Mesenchymal stem cell (in vitro differentiated cells and primary cell): Measurements from ENCODE around the gene STOML1.
A peak's percentile ranks its signal among the peaks of the same experiment; 100 is the strongest.

Experiments used
- DNase-seq: peaks from one replicate; pipeline ENCODE4 v3.0.0-alpha.2; 2013
- H2AFZ ChIP-seq: one replicate; pipeline ENCODE4 v1.6.1; 2013; ENCODE audit warnings: low read depth, mild to moderate bottlenecking, control low read depth, inconsistent platforms, low read length, moderate library complexity
- H2AK5ac ChIP-seq: 2 replicates; pipeline ENCODE4 v1.6.1; 2013; ENCODE audit warnings: low read length, moderate library complexity, mild to moderate bottlenecking, inconsistent platforms; ENCODE audit not compliant: severe bottlenecking
- H2BK120ac ChIP-seq: one replicate; pipeline ENCODE4 v1.6.1; 2013; ENCODE audit warnings: low read depth, mild to moderate bottlenecking, inconsistent platforms, low read length, moderate library complexity
- H2BK12ac ChIP-seq, 2 experiments: one replicate each; pipeline ENCODE4 v1.6.1; 2013; ENCODE audit warnings: inconsistent platforms in 2 of 2, low read length in 2 of 2, mild to moderate bottlenecking in 2 of 2, moderate library complexity in 2 of 2, control low read depth in 1 of 2
- H2BK15ac ChIP-seq: one replicate; pipeline ENCODE4 v1.6.1; 2013; ENCODE audit warnings: mild to moderate bottlenecking, low read depth, inconsistent platforms; ENCODE audit not compliant: poor library complexity, severe bottlenecking
- H2BK5ac ChIP-seq: 2 replicates; pipeline ENCODE4 v1.6.1; 2013; ENCODE audit warnings: low read depth, mild to moderate bottlenecking, low read length, control low read depth, inconsistent platforms; ENCODE audit not compliant: poor library complexity, severe bottlenecking
- H3K14ac ChIP-seq, 2 experiments: one replicate each; pipeline ENCODE4 v1.6.1; 2013; ENCODE audit warnings: inconsistent platforms in 2 of 2, low read length in 2 of 2, control low read depth in 1 of 2, mild to moderate bottlenecking in 1 of 2, moderate library complexity in 1 of 2
- H3K18ac ChIP-seq, 2 experiments: one replicate each; pipeline ENCODE4 v1.6.1; 2013; ENCODE audit warnings: inconsistent platforms in 2 of 2, low read length in 2 of 2, control low read depth in 1 of 2, low read depth in 1 of 2, mild to moderate bottlenecking in 1 of 2
- H3K23ac ChIP-seq, 2 experiments: one replicate each; pipeline ENCODE4 v1.6.1; 2013; ENCODE audit warnings: inconsistent platforms in 2 of 2, low read length in 2 of 2, mild to moderate bottlenecking in 2 of 2, moderate library complexity in 2 of 2, control low read depth in 1 of 2
- H3K27ac ChIP-seq: 2 replicates; pipeline ENCODE4 v1.5.1; 2013; ENCODE audit warnings: mild to moderate bottlenecking, moderate library complexity, low read length, control low read depth, inconsistent platforms; ENCODE audit not compliant: poor library complexity, severe bottlenecking
- H3K27me3 ChIP-seq, 2 experiments: 2 replicates each; pipeline versions ENCODE4 v1.6.1 to v1.7.0; 2013; ENCODE audit warnings: low read length in 2 of 2, mild to moderate bottlenecking in 2 of 2, moderate library complexity in 2 of 2, control low read depth in 1 of 2, inconsistent platforms in 1 of 2; ENCODE audit not compliant: control insufficient read depth in 1 of 2, insufficient read depth in 1 of 2
- H3K36me3 ChIP-seq, 2 experiments: 2 replicates each; pipeline versions ENCODE4 v1.6.1 to v1.7.0; 2013; ENCODE audit warnings: low read length in 2 of 2, control low read depth in 1 of 2, inconsistent platforms in 1 of 2, low read depth in 1 of 2, mild to moderate bottlenecking in 1 of 2; ENCODE audit not compliant: insufficient read depth in 2 of 2, control insufficient read depth in 1 of 2
- H3K4ac ChIP-seq, 2 experiments: one replicate each; pipeline ENCODE4 v1.6.1; 2013; ENCODE audit warnings: inconsistent platforms in 2 of 2, low read length in 2 of 2, mild to moderate bottlenecking in 2 of 2, moderate library complexity in 2 of 2, control low read depth in 1 of 2, low read depth in 1 of 2
- H3K4me1 ChIP-seq: 2 replicates; pipeline ENCODE4 v1.6.1; 2013; ENCODE audit warnings: low read depth, low read length, control low read depth; ENCODE audit not compliant: control insufficient read depth, insufficient read depth
- H3K4me2 ChIP-seq: 2 replicates; pipeline ENCODE4 v1.6.1; 2013; ENCODE audit warnings: low read length, mild to moderate bottlenecking, inconsistent platforms; ENCODE audit not compliant: poor library complexity, severe bottlenecking
- H3K4me3 ChIP-seq, 2 experiments: 2 replicates each; pipeline versions ENCODE4 v1.5.1 to v1.7.0; 2013; ENCODE audit warnings: low read length in 2 of 2, mild to moderate bottlenecking in 2 of 2, control low read depth in 1 of 2, low read depth in 1 of 2; ENCODE audit not compliant: insufficient read depth in 1 of 2
- H3K79me1 ChIP-seq: replicated peaks from 2 replicates; pipeline ENCODE4 v1.6.1; 2013; ENCODE audit warnings: mild to moderate bottlenecking, control low read depth, low read length, inconsistent platforms; ENCODE audit not compliant: poor library complexity, severe bottlenecking
- H3K9ac ChIP-seq: 2 replicates; pipeline ENCODE4 v1.7.0; 2013; ENCODE audit warnings: mild to moderate bottlenecking, low read length, moderate library complexity
- H3K9me3 ChIP-seq: 2 replicates; pipeline ENCODE4 v1.7.0; 2013; ENCODE audit warnings: mild to moderate bottlenecking, low read length; ENCODE audit not compliant: control insufficient read depth
- H4K8ac ChIP-seq: one replicate; pipeline ENCODE4 v1.6.1; 2013; ENCODE audit warnings: inconsistent platforms, mild to moderate bottlenecking, low read length, moderate library complexity
- H4K91ac ChIP-seq: one replicate; pipeline ENCODE4 v1.6.1; 2013; ENCODE audit warnings: mild to moderate bottlenecking, low read length, inconsistent platforms
- WGBS: methylation state at CpG from one replicate; pipeline ENCODE4 v1.1.7; 2013; ENCODE audit warnings: mixed read lengths; 5-methylcytosine and 5-hydroxymethylcytosine counted together

STOML1 gene

GRCh38 chr15:73968461-73968860 lies 23.6 kb downstream of the STOML1 start:
- no peak overlapping the region for H3K14ac ChIP-seq
- H3K9ac ChIP-seq: no peak overlapping the region
- no peaks in the 10 kb centered on the region for H3K36me3 ChIP-seq
- peaks cover 2% of the 10 kb centered on the region for H3K79me1 ChIP-seq
- no peak overlapping the region for H3K18ac ChIP-seq
- H3K9me3 ChIP-seq: no peaks in the 10 kb centered on the region
- peaks cover 14% of the 10 kb centered on the region for H3K4me1 ChIP-seq
- no peak overlapping the region for H4K91ac ChIP-seq
- no peak overlapping the region for H3K4ac ChIP-seq
- no peak overlapping the region for H3K27ac ChIP-seq
- H2AK5ac ChIP-seq: no peak overlapping the region
- H3K4me2 ChIP-seq: no peak overlapping the region
- H2BK120ac ChIP-seq: no peak overlapping the region
- DNase-seq: no peak
- H2BK5ac ChIP-seq: no peak overlapping the region
- H2BK15ac ChIP-seq: no peak overlapping the region
- no peak overlapping the region for H2AFZ ChIP-seq
- H3K27me3 ChIP-seq: no peaks in the 10 kb centered on the region
- no peak overlapping the region for H4K8ac ChIP-seq
- WGBS: 85% methylated on average over 3 of the region's 3 CpGs
- no peak overlapping the region for H2BK12ac ChIP-seq
- H3K4me3 ChIP-seq: no peak overlapping the region
- H3K23ac ChIP-seq: no peak overlapping the region

DNA sequence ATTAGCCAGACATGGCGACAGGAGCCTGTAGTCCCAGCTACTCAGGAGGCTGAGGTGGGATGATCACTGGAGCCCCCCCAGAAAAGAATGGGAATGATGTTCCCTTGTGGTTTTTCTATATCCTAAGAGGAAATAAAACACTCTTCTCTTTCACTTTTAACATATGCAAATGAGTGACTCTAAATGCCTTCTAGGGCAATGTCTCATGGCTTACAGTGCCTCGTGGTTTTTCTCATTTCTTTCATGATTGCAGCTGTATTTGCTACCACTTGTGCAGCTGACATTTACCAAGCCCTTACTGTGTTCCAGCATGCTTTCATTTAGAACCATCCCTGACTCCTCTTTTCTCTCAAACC lies 26.4 kb downstream of the STOML1 start:
- Histone ChIP-seq H2BK15ac (no peak overlapping the region), H3K18ac (no peak overlapping the region), H3K9ac (peak overlapping the region; percentile 26), H2AK5ac (no peak overlapping the region), H4K91ac (no peak overlapping the region), H3K36me3 (no peaks in the 10 kb centered on the region), H3K79me1 (no peaks in the 10 kb centered on the region), H2BK120ac (no peak overlapping the region), H2BK5ac (no peak overlapping the region), H3K27ac (peak overlapping the region; percentile 17), H3K4me3 (no peak overlapping the region), H3K14ac (no peak overlapping the region), H3K9me3 (no peaks in the 10 kb centered on the region), H3K4ac (no peak overlapping the region), H3K4me2 (no peak overlapping the region), H2AFZ (no peak overlapping the region), H3K23ac (no peak overlapping the region), H3K27me3 (no peaks in the 10 kb centered on the region), H3K4me1 (peaks cover 8% of the 10 kb centered on the region), H4K8ac (no peak overlapping the region), H2BK12ac (no peak overlapping the region)
- peak; percentile 79 for DNase-seq
- 3% methylated on average over 1 of the region's 2 CpGs for WGBS

GRCh38 chr15:73965094-73965757 lies 26.9 kb downstream of the STOML1 start:
- no peak overlapping the region for H2BK5ac ChIP-seq
- peak overlapping the region; percentile 84 to 87 for H2BK12ac ChIP-seq
- H3K4me1 ChIP-seq: peaks cover 8% of the 10 kb centered on the region
- no peak overlapping the region for H2AK5ac ChIP-seq
- peak overlapping the region; percentile 16 for H2AFZ ChIP-seq
- H3K9me3 ChIP-seq: no peaks in the 10 kb centered on the region
- no peaks in the 10 kb centered on the region for H3K36me3 ChIP-seq
- no peaks in the 10 kb centered on the region for H3K27me3 ChIP-seq
- peak overlapping the region; percentile 8 for H3K4me2 ChIP-seq
- H3K79me1 ChIP-seq: no peaks in the 10 kb centered on the region
- no peak overlapping the region for H2BK120ac ChIP-seq
- no peak overlapping the region for H3K23ac ChIP-seq
- H3K4me3 ChIP-seq: peak overlapping the region in 1 of 2 experiments; percentile 45
- H3K4ac ChIP-seq: peak overlapping the region in 1 of 2 experiments; percentile 22
- 28% methylated on average over 10 of the region's 13 CpGs for WGBS
- peak overlapping the region; percentile 24 for H4K8ac ChIP-seq
- H3K27ac ChIP-seq: peak overlapping the region; percentile 3
- H3K14ac ChIP-seq: no peak overlapping the region
- peak overlapping the region; percentile 37 to 82 for H3K18ac ChIP-seq
- no peak for DNase-seq
- H4K91ac ChIP-seq: peak overlapping the region; percentile 8
- peak overlapping the region; percentile 26 for H3K9ac ChIP-seq
- no peak overlapping the region for H2BK15ac ChIP-seq

- DNase-seq: peak; percentile 84
- peak overlapping the region; percentile 37 to 82 for H3K18ac ChIP-seq
- peak overlapping the region; percentile 26 for H3K9ac ChIP-seq
- 17% methylated on average over 11 of the region's 11 CpGs for WGBS
- H4K91ac ChIP-seq: peak overlapping the region; percentile 8
- H2AK5ac ChIP-seq: no peak overlapping the region
- H3K36me3 ChIP-seq: no peaks in the 10 kb centered on the region
- H3K27me3 ChIP-seq: no peaks in the 10 kb centered on the region
- H2BK12ac ChIP-seq: peak overlapping the region in 1 of 2 experiments; percentile 87
- peak overlapping the region; percentile 19 for H2BK15ac ChIP-seq
- H3K79me1 ChIP-seq: no peaks in the 10 kb centered on the region
- peak overlapping the region in 1 of 2 experiments; percentile 45 for H3K4me3 ChIP-seq
- H3K4me2 ChIP-seq: peak overlapping the region; percentile 8
- peak overlapping the region; percentile 3 for H3K27ac ChIP-seq
- no peak overlapping the region for H2BK5ac ChIP-seq
- no peak overlapping the region for H3K23ac ChIP-seq
- no peak overlapping the region for H2BK120ac ChIP-seq
- no peak overlapping the region for H3K14ac ChIP-seq
- peaks cover 10% of the 10 kb centered on the region for H3K4me1 ChIP-seq
- no peaks in the 10 kb centered on the region for H3K9me3 ChIP-seq
- H3K4ac ChIP-seq: peak overlapping the region in 1 of 2 experiments; percentile 22
- peak overlapping the region; percentile 24 for H4K8ac ChIP-seq
- peak overlapping the region; percentile 16 for H2AFZ ChIP-seq
Observed at GRCh38 chr15:73964736-73965093, 27.4 kb downstream of the STOML1 start.
